Coronary artery (tissue), 2 donors: ENCODE data around the gene PLCH2.

Source experiments
- DNase-seq: peaks from one replicate; pipeline ENCODE4 v3.0.0-alpha.2; 2017; ENCODE audit warnings: low spot score
- H3K27ac ChIP-seq, 2 donors: fragments of 200-600 bp; sonication (generic); one replicate each; pipeline ENCODE4 v1.5.1; 2016 to 2019
- H3K4me3 ChIP-seq: fragments of 200-600 bp; sonication (generic); 2 replicates; pipeline ENCODE4 v1.5.1; 2016; ENCODE audit warnings: mild to moderate bottlenecking, moderate library complexity
- CTCF ChIP-seq: fragments of 200-600 bp; sonication (generic); IDR thresholded peaks from one replicate; pipeline ENCODE4 v1.5.1; 2019; ENCODE audit warnings: antibody characterized with exemption

The PLCH2 gene

DNA sequence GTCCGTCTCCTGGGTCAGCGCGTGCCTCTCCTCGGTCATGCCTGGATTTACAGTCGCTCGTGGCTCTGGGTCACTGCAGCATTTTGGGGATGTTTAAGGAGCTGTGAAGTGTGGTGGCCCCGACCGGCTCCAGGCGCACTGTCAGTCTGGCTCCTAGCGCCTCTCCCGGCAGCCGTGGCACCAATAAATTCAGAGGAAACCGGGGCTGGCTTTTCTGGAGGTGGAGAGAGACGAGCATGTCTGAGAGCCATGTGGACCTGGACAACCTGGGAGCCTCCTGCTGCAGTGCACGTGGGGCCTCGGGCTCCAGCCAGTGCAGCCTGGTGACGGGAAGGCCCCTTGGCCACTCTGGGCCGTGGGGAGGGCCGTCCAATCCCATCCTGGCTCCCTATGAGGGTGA is 17.1 kb downstream of the PLCH2 start:
- Histone ChIP-seq H3K27ac (no peak overlapping the region), H3K4me3 (no peak overlapping the region)
- no peak for DNase-seq
- TF ChIP-seq CTCF = no peak

- no peak overlapping the region for H3K4me3 ChIP-seq
- DNase-seq = no peak
- TF ChIP-seq CTCF = no peak
- H3K27ac ChIP-seq = no peak overlapping the region
Observed at GRCh38 chr1:2493691-2494322, 17.7 kb downstream of the PLCH2 start.

GRCh38 chr1:2494323-2494693 is 18.2 kb downstream of the PLCH2 start:
- TF ChIP-seq CTCF = no peak
- no peak overlapping the region for H3K4me3 ChIP-seq
- no peak overlapping the region for H3K27ac ChIP-seq
- DNase-seq = no peak

GRCh38 chr1:2495026-2495425 is 18.9 kb downstream of the PLCH2 start:
- H3K4me3 ChIP-seq = no peak overlapping the region
- no peak for DNase-seq
- no peak for TF ChIP-seq CTCF
- H3K27ac ChIP-seq = no peak overlapping the region

DNA sequence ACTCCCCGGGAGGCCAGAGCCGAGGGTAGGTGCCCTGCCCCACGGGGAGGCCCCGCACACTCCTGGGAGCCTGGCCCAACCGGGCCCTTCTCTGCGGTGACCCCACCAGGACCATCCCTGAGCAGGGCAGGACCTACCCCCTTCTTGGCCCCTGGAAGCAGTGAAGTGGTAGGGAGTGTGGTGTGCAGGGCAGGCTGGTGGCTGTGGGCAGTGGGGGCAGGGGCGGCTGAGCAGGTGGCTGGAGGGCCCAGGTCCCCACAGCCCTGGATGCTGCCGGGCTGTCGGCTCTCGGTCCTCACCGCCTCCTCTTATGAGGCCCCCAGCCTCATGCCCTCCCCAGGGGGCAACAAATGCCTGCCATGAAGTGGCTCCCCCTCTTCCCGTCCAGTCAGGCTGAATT is 19.5 kb downstream of the PLCH2 start:
- Histone ChIP-seq H3K4me3 (no peak overlapping the region), H3K27ac (no peak overlapping the region)
- no peak for TF ChIP-seq CTCF
- DNase-seq = no peak

GRCh38 chr1:2496087-2496622 is 20.1 kb downstream of the PLCH2 start:
- no peak overlapping the region for H3K27ac ChIP-seq
- DNase-seq = no peak
- no peak for TF ChIP-seq CTCF
- no peak overlapping the region for H3K4me3 ChIP-seq

DNA sequence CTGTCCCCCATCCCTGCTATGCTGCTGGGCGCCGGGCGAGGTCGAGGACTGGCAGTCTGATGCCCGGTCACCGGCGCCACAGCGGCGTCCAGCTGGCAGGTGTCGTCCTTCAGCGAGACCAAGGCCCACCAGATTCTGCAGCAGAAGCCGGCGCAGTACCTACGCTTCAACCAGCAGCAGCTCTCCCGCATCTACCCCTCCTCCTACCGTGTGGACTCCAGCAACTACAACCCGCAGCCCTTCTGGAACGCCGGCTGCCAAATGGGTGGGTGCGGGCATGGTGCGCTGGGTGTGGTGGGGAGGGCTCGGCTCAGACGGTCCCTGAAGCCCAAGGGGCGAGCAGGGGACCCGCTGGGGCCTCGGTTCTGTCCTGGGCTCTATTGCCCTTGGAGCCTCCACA is 20.7 kb downstream of the PLCH2 start:
- Histone ChIP-seq H3K4me3 (no peak overlapping the region), H3K27ac (no peak overlapping the region)
- no peak for TF ChIP-seq CTCF
- DNase-seq = no peak
